Peyer's patch (tissue), 4 donors: Measurements from ENCODE around the gene VSIG1. TPM values are rescaled to one million over a fixed set of nuclear protein-coding genes. Genes with fewer than 3 reads are reported as not detected.

Experiments
- DNase-seq, 3 donors: peaks; one replicate each; pipeline ENCODE4 v3.0.0-alpha.2; 2017 to 2019
- H3K27ac ChIP-seq, 4 donors: fragments of 200-600 bp; sonication (generic); one replicate each; pipeline ENCODE4 v1.5.1; 2016 to 2019
- H3K27me3 ChIP-seq, 2 donors: fragments of 200-600 bp; sonication (generic); one replicate each; pipeline ENCODE4 v1.5.1; 2019
- H3K36me3 ChIP-seq, 3 donors: fragments of 200-600 bp; sonication (generic); one replicate each; pipeline ENCODE4 v1.5.1; 2016 to 2019
- H3K4me1 ChIP-seq, 4 donors: fragments of 200-600 bp; sonication (generic); one replicate each; pipeline ENCODE4 v1.5.1; 2016 to 2019
- H3K4me3 ChIP-seq, 4 donors: fragments of 200-600 bp; sonication (generic); 1 replicate in 3 of 4; 2 replicates in 1 of 4; pipeline ENCODE4 v1.5.1; 2016 to 2019; ENCODE audit warnings: mild to moderate bottlenecking in 1 of 4
- H3K9me3 ChIP-seq, 4 donors: fragments of 200-600 bp; sonication (generic); one replicate each; pipeline ENCODE4 v1.5.1; 2016 to 2019; ENCODE audit warnings: mild to moderate bottlenecking in 1 of 4
- POLR2A ChIP-seq, 2 donors: fragments of 450-650 bp; IDR thresholded peaks; one replicate each; pipeline ENCODE4 v1.5.1; 2017; ENCODE audit warnings: antibody characterized with exemption in 2 of 2, mild to moderate bottlenecking in 2 of 2, moderate library complexity in 2 of 2
- total RNA-seq, 4 donors: library from RNA; depleted of rRNA; stranded (reverse); fragments of >200 nt; gene quantifications; one replicate each; pipeline ENCODE4 v1.1.0, GENCODE V29; 2016
- TF ChIP-seq, protein P1 (sequence below), 6 experiments: fragments of 450-650 bp in 4 of 6; fragments of 200-600 bp in 2 of 6; sonication (generic) in 1 of 6; IDR thresholded peaks; one replicate each; pipeline ENCODE4 v1.5.1; 2017 to 2019; ENCODE audit warnings: antibody characterized with exemption in 6 of 6, mild to moderate bottlenecking in 3 of 6, moderate library complexity in 1 of 6

The VSIG1 gene
- total RNA-seq, 4 donors from 2014 or later, result 0.38 to 0.53 TPM; not detected in 2

DNA sequence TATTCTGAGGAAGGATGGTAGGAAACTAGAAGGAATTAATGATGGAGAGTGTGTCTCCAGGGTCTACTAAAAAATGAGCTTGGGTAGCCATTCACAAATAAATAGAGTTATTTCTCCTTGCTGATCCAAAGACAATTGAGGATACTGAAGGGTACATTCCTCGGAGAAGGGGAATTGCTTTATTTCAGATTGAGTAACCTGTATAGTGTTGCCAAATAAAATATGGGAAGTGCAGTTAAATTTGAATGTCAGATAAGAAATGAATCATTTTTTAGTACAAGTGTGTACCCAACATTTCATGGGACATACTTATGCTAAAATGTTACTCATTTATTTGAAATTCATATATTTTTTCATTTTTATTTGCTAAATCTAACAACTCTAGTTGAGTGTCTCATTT, 16.0 kb upstream of the VSIG1 start:
- no peak for DNase-seq
- H3K27ac ChIP-seq, result no peak overlapping the region
- H3K27me3 ChIP-seq, result no peaks in the 10 kb centered on the region
- no peaks in the 10 kb centered on the region for H3K4me1 ChIP-seq
- TF ChIP-seq, protein P1, sequence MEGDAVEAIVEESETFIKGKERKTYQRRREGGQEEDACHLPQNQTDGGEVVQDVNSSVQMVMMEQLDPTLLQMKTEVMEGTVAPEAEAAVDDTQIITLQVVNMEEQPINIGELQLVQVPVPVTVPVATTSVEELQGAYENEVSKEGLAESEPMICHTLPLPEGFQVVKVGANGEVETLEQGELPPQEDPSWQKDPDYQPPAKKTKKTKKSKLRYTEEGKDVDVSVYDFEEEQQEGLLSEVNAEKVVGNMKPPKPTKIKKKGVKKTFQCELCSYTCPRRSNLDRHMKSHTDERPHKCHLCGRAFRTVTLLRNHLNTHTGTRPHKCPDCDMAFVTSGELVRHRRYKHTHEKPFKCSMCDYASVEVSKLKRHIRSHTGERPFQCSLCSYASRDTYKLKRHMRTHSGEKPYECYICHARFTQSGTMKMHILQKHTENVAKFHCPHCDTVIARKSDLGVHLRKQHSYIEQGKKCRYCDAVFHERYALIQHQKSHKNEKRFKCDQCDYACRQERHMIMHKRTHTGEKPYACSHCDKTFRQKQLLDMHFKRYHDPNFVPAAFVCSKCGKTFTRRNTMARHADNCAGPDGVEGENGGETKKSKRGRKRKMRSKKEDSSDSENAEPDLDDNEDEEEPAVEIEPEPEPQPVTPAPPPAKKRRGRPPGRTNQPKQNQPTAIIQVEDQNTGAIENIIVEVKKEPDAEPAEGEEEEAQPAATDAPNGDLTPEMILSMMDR (IDR thresholded peaks at IDR 0.05), result no peak
- TF ChIP-seq POLR2A (IDR thresholded peaks at IDR 0.05), result no peak
- no peaks in the 10 kb centered on the region for H3K9me3 ChIP-seq
- H3K36me3 ChIP-seq, result no peaks in the 10 kb centered on the region
- H3K4me3 ChIP-seq, result no peak overlapping the region

DNA sequence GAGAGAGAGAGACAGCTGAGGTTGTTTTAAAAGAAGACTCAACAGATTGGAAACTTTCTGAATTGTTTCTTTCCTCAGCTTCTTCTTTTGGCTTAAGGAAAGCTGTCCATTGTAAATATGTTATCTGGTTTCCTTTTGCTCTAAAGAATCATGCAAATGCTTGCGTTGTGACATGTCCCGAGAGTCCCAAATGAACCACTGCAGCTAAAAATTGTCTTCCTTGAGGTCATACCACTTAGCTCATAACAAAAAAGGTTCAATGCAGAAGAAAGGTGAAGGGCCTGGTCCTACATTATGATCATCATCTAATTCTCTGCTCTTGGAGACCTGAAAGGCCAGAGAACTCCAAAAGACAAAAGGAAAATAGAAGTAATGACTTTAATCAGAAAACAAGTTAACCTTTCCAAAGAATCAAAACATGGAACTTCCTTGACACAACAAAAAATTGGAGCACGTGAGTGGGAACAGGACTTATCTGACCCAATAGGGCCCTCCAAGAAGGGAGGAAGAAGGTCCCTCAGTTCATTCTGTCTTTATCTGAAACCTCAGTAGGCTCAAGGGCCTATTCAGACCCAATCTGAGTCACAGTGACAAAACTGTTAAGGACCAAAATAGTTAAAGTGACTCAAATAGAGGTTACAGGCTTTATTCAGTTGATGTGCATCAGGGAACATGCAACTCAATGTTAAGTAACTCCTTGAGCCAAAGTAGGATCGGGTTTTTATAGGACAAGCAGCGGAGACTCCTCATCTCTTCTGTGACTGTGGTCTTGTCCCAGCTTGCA, 14.7 kb upstream of the VSIG1 start:
- no peaks in the 10 kb centered on the region for H3K4me1 ChIP-seq
- H3K9me3 ChIP-seq, result no peaks in the 10 kb centered on the region
- H3K36me3 ChIP-seq, result no peaks in the 10 kb centered on the region
- DNase-seq, result no peak
- H3K27me3 ChIP-seq, result no peaks in the 10 kb centered on the region
- H3K4me3 ChIP-seq, result no peak overlapping the region
- no peak for TF ChIP-seq POLR2A (IDR thresholded peaks at IDR 0.05)
- no peak overlapping the region for H3K27ac ChIP-seq

DNA sequence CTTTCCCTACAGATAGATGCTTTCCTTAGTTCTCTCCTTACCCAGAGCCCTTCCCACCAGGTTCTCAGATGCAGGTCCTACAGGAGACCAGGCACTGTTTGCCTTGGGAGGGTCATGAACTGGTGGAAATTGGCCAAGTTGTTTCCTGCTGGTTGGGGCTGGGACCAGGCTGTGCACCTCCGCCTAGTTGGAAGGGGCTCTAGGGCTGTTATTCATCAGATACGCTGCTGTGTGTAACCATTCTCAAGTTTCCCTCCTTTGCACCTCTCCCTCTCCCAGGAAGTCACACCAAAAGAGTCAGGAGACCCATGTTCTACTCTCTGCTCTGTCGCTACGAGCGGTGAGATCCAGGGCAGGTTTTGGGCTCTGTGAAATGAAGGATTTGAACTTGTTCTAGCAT, 11.9 kb upstream of the VSIG1 start:
- H3K4me1 ChIP-seq, result no peaks in the 10 kb centered on the region
- no peak for TF ChIP-seq POLR2A (IDR thresholded peaks at IDR 0.05)
- TF ChIP-seq, protein P1 (IDR thresholded peaks at IDR 0.05), result no peak
- no peak for DNase-seq
- H3K9me3 ChIP-seq, result no peaks in the 10 kb centered on the region
- no peak overlapping the region for H3K4me3 ChIP-seq
- no peaks in the 10 kb centered on the region for H3K36me3 ChIP-seq
- no peak overlapping the region for H3K27ac ChIP-seq
- no peaks in the 10 kb centered on the region for H3K27me3 ChIP-seq

DNA sequence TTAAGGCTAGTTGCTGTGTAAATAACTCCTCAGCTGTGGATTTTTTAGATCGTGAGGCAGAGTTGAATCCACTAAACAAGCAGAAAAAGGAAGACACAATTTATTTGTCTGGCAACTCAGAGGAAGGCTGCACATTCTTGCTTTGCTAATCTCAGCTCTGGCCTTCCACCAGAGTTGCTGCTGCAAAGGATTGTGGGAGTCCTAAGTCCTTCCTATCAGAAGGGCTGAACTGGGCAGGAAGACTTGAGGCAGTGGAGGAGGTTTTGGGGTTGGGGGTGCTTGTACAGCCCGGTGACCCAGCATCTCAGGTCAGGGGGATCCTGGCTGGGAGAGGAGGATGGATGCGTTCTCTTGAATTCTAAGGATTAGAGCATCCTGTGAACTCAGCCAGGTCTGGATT, 11.0 kb upstream of the VSIG1 start:
- H3K4me3 ChIP-seq, result no peak overlapping the region
- H3K36me3 ChIP-seq, result no peaks in the 10 kb centered on the region
- H3K4me1 ChIP-seq, result no peaks in the 10 kb centered on the region
- H3K27ac ChIP-seq, result no peak overlapping the region
- no peaks in the 10 kb centered on the region for H3K9me3 ChIP-seq
- H3K27me3 ChIP-seq, result no peaks in the 10 kb centered on the region
- DNase-seq, result no peak
- TF ChIP-seq, protein P1 (IDR thresholded peaks at IDR 0.05), result no peak

DNA sequence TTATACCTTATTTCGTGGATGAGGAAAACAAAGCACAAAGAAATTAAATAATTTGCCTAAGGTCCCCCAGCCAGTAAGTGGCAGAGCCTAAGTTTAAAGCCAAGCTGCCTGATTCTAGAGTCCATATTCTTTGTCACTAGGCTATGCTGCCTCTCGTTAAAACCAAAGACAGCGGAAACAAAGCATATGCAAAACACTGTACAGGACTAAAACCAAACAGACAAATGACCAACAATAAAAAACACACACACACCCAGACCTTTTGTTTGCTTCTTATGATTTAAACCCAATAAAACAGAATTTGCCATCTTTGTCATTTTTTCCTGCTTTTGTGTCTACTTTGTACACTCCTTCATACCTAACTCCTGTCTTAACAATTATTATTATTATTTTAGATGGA, 10.1 kb upstream of the VSIG1 start:
- H3K36me3 ChIP-seq, result no peaks in the 10 kb centered on the region
- H3K4me1 ChIP-seq, result no peaks in the 10 kb centered on the region
- H3K4me3 ChIP-seq, result no peak overlapping the region
- no peak for DNase-seq
- no peaks in the 10 kb centered on the region for H3K9me3 ChIP-seq
- H3K27ac ChIP-seq, result no peak overlapping the region
- no peak for TF ChIP-seq POLR2A (IDR thresholded peaks at IDR 0.05)
- TF ChIP-seq, protein P1 (IDR thresholded peaks at IDR 0.05), result no peak
- no peaks in the 10 kb centered on the region for H3K27me3 ChIP-seq

DNA sequence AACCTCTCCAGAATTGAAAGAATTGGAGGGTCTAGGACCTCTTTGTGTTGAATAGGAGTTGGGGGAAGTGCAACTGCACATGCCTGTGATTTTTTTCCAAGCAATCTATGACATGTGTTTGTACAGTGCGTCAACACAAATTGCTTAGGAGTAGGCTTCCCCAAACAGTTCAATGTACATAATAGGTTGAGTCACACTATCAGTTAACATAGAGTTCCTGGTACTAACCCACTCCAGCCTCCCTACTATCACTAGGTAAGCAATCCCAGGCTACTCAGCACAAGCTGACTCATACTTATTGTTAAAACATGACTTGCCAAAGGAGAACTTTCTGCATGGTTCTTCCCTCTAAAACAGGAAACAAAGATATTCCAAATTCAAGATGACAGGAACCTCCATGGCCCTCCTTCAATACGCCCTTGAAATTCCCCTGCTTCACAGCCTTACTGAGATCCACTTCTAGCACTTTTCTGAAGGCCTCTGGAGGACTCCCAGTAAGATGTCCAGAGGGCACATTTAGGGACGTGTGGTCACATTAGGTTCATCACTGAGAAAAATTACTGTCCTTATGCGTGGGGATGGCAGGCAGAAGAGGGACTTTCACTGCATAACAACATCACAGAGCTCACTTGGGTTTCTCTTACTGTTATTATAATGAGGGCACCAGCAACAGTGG, 8.4 kb upstream of the VSIG1 start:
- TF ChIP-seq, protein P1 (IDR thresholded peaks at IDR 0.05), result no peak
- TF ChIP-seq POLR2A (IDR thresholded peaks at IDR 0.05), result no peak
- no peaks in the 10 kb centered on the region for H3K4me1 ChIP-seq
- H3K4me3 ChIP-seq, result no peak overlapping the region
- DNase-seq, result no peak
- H3K36me3 ChIP-seq, result no peaks in the 10 kb centered on the region
- H3K27ac ChIP-seq, result no peak overlapping the region
- no peaks in the 10 kb centered on the region for H3K27me3 ChIP-seq
- H3K9me3 ChIP-seq, result no peaks in the 10 kb centered on the region
